IPS-15b (cell line): Measurements from ENCODE around the gene SCGB2B2.
"Not testable (repeated sequence)": the region's sequence is repeated elsewhere in the genome, so short reads cannot be mapped to it uniquely, and the experiment has no call there.

Experiments
- H3K27me3 ChIP-seq: one replicate; pipeline ENCODE4 v1.6.1; 2013; ENCODE audit warnings: low read length; ENCODE audit not compliant: control insufficient read depth, insufficient read depth
- H3K36me3 ChIP-seq: one replicate; pipeline ENCODE4 v1.6.1; 2013; ENCODE audit warnings: low read length; ENCODE audit not compliant: control insufficient read depth, insufficient read depth
- H3K4me1 ChIP-seq: one replicate; pipeline ENCODE4 v1.6.1; 2013; ENCODE audit warnings: mild to moderate bottlenecking, low read length; ENCODE audit not compliant: control insufficient read depth, insufficient read depth
- H3K4me3 ChIP-seq: one replicate; pipeline ENCODE4 v1.5.1; 2013; ENCODE audit warnings: low read depth, low read length
- H3K9ac ChIP-seq: one replicate; pipeline ENCODE4 v1.6.1; 2013; ENCODE audit warnings: low read depth, mild to moderate bottlenecking, low read length
- H3K9me3 ChIP-seq: one replicate; pipeline ENCODE4 v1.6.1; 2013; ENCODE audit warnings: mild to moderate bottlenecking, low read length; ENCODE audit not compliant: control insufficient read depth, insufficient read depth

SCGB2B2 gene

DNA sequence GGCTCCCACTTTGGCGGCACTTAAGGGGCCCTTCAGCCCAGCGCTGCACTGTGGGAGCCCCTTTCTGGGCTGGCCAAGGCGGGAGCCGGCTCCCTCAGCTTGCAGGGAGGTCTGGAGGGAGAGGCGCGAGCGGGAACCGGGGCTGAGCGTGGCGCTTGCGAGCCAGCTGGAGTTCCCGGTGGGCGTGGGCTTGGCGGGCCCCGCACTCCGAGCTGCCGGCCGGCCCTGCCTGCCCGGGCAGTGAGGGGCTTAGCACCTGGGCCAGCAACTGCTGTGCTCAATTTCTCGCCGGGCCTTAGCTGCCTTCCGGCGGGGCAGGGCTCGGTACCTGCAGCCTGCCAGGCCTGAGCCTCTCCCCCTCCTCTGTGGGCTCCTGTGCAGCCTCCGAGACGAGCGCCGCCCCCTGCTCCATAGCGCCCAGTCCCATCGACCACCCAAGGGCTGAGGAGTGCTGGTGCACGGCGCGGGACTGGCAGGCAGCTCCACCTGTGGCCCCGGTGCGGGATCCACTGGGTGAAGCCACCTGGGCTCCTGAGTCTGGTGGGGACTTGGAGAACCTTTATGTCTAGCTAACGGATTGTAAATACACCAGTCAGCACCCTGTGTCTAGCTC is 8.8 kb downstream of the SCGB2B2 start:
- H3K36me3 ChIP-seq, H3K4me1 ChIP-seq, H3K9ac ChIP-seq, H3K9me3 ChIP-seq, H3K27me3 ChIP-seq: not testable (repeated sequence)
- H3K4me3 ChIP-seq: peak overlapping the region; percentile 32

DNA sequence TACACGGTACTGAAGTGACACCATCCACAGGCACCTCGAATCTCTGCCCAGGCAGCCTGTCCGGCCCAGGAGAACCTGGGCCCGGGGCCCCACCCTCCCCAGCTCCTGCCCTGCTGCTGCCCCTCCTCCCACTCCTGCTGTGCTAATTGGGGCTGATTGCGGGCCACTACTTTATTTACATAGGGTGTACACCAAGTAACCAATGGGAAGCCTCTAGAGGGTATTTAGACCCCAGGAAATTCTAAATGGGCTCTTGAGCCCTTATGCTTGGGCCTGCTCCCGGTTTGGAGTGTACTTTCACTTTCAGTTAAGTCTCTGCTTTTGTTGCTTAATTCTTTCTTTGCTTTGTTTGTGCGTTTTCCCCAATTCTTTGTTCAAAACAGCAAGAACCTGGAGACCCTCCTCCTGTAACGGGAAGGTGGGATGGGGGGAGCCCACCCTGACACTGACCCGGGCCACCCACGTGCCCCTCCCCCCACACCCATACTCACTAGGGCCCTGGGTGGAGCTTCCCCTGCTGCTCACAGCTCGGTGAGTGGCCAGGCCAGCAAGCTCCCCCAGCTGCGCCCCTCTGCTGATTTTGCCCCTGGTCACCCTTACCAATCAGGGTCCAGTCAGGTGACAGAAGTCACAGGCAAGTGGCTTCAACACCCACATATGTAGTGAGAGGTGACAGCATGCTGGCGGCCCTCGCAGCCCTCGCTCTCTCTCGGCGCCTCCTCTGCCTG is 9.4 kb downstream of the SCGB2B2 start:
- Histone ChIP-seq H3K4me3 (peak overlapping the region; percentile 32), H3K9ac (no peak overlapping the region), H3K9me3 (no peaks in the 10 kb centered on the region), H3K36me3 (no peaks in the 10 kb centered on the region), H3K4me1 (peaks cover 3% of the 10 kb centered on the region), H3K27me3 (no peaks in the 10 kb centered on the region)

DNA sequence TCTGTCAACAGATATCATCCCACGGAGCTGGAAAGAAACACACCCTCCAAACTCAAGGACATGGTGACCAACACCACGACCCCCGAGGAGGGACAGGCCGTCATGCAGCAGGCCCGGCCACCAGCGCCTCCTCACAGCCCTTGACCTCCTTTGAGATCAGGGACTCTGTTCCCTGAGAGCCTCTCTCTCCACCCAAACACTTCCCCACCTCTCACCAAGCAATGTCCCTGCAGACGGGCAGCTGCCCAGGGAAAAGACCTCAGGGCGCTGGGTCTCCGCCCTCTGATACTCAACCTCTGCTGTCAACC is 10.0 kb downstream of the SCGB2B2 start:
- H3K36me3 ChIP-seq: no peaks in the 10 kb centered on the region
- peaks cover 3% of the 10 kb centered on the region for H3K4me1 ChIP-seq
- H3K4me3 ChIP-seq: no peak overlapping the region
- no peak overlapping the region for H3K9ac ChIP-seq
- no peaks in the 10 kb centered on the region for H3K9me3 ChIP-seq
- H3K27me3 ChIP-seq: no peaks in the 10 kb centered on the region

DNA sequence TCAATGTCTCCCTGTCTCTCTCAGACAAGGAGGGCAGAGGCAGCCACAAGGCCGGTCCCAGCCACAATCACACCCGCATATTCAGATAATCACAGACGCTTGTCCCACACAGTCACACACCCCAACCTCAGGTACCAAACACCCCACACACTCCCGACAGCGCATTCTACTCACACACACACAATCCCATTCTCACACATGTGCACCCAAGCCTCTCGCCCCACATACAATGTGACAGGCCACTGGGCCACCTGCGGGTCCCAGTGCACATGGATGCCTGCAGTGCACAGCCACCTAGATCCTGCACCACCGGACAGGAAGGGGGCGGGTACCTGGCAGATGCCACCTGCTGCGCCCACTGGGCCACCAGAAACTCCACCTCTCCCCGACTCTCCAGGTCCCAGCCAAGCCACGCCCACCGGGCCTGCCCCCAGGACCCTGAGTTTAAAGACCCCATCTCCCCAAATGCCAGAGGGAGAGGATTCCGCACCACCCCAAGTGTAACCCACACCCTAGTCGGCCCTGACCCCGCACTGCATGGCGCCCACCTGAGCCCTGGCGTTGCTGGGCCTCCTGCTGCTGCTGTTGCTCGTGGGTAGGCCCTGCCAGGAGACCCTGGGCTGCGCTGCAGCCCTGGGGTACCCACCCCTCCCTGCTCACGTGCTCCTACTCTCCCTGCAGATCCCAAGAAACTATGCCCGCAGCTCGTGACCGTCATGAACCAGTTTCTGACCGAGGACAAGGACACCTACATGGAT is 10.6 kb downstream of the SCGB2B2 start:
- Histone ChIP-seq H3K36me3 (no peaks in the 10 kb centered on the region), H3K4me3 (no peak overlapping the region), H3K27me3 (no peaks in the 10 kb centered on the region), H3K4me1 (peaks cover 3% of the 10 kb centered on the region), H3K9ac (no peak overlapping the region), H3K9me3 (no peaks in the 10 kb centered on the region)

- H3K36me3 ChIP-seq, H3K9ac ChIP-seq, H3K4me3 ChIP-seq, H3K9me3 ChIP-seq, H3K4me1 ChIP-seq, H3K27me3 ChIP-seq: not testable (repeated sequence)
Observed at GRCh38 chr19:34665275-34665674, 11.7 kb downstream of the SCGB2B2 start.

- Histone ChIP-seq H3K4me3 (no peak overlapping the region), H3K9ac (no peak overlapping the region), H3K27me3 (no peaks in the 10 kb centered on the region), H3K4me1 (peaks cover 3% of the 10 kb centered on the region), H3K36me3 (no peaks in the 10 kb centered on the region), H3K9me3 (no peaks in the 10 kb centered on the region)
Observed at GRCh38 chr19:34664870-34665269, 12.1 kb downstream of the SCGB2B2 start.

- Histone ChIP-seq H3K9ac (no peak overlapping the region), H3K4me3 (no peak overlapping the region), H3K9me3 (no peaks in the 10 kb centered on the region), H3K4me1 (peaks cover 3% of the 10 kb centered on the region), H3K27me3 (no peaks in the 10 kb centered on the region), H3K36me3 (no peaks in the 10 kb centered on the region)
Observed at GRCh38 chr19:34664168-34664567, 12.8 kb downstream of the SCGB2B2 start.

DNA sequence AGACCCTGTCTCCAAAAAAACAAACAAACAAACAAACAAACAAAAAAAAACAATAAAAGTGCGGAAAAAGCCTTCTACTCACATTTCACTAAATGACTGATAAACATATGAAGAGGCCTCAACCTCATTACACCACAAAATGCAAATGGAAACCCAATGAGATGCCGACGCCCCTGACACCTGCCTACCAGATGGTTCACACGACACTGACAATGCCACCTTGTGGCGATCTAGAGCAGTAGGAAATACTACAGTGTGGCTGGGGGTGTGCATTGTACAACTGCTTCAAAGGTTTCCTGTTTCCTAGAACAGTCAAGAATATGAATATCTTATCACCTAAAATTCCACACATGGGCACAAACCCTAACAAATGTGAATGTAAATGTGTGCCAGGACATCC is 14.0 kb downstream of the SCGB2B2 start:
- no peak overlapping the region for H3K4me3 ChIP-seq
- no peaks in the 10 kb centered on the region for H3K27me3 ChIP-seq
- H3K36me3 ChIP-seq: no peaks in the 10 kb centered on the region
- H3K9me3 ChIP-seq: no peaks in the 10 kb centered on the region
- H3K4me1 ChIP-seq: peaks cover 3% of the 10 kb centered on the region
- H3K9ac ChIP-seq: no peak overlapping the region

GRCh38 chr19:34661357-34661756 is 15.6 kb downstream of the SCGB2B2 start:
- Histone ChIP-seq H3K4me3 (no peak overlapping the region), H3K9ac (no peak overlapping the region), H3K27me3 (no peaks in the 10 kb centered on the region), H3K4me1 (no peaks in the 10 kb centered on the region), H3K9me3 (no peaks in the 10 kb centered on the region), H3K36me3 (no peaks in the 10 kb centered on the region)

GRCh38 chr19:34655651-34656050 is 21.3 kb downstream of the SCGB2B2 start:
- Histone ChIP-seq H3K27me3 (no peaks in the 10 kb centered on the region), H3K9me3 (no peaks in the 10 kb centered on the region), H3K4me1 (no peaks in the 10 kb centered on the region), H3K4me3 (no peak overlapping the region), H3K9ac (no peak overlapping the region), H3K36me3 (no peaks in the 10 kb centered on the region)

- Histone ChIP-seq H3K9ac (no peak overlapping the region), H3K27me3 (no peaks in the 10 kb centered on the region), H3K4me1 (no peaks in the 10 kb centered on the region), H3K9me3 (peaks cover 4% of the 10 kb centered on the region), H3K36me3 (no peaks in the 10 kb centered on the region), H3K4me3 (no peak overlapping the region)
Observed at GRCh38 chr19:34654796-34655195, 22.2 kb downstream of the SCGB2B2 start.

DNA sequence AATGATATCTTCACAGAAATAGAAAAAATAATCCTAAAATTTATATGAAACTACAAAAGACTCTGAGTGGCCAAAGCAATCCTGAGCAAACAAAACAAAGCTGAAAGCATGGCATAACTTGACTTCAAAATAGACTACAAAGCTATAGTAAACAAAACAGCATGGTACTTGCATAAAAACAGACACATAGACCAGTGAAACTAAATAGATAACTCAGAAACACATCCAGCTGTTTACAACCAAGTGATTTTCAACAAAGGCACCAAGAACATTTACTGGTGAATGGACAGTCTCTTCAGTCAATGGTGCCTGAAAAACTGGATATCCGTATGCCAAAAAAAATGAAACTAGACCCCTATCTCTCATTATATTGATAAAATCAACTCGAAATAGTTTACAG is 25.2 kb downstream of the SCGB2B2 start:
- Histone ChIP-seq H3K4me3 (no peak overlapping the region), H3K4me1 (no peaks in the 10 kb centered on the region), H3K36me3 (no peaks in the 10 kb centered on the region), H3K9me3 (peaks cover 4% of the 10 kb centered on the region), H3K9ac (no peak overlapping the region), H3K27me3 (no peaks in the 10 kb centered on the region)
